HL-60 (cell line): Measurements from ENCODE around the gene ZMPSTE24.

Experiments used
- CTCF ChIP-seq: IDR thresholded peaks from one replicate; pipeline ENCODE4 v1.5.1; 2011; ENCODE audit warnings: low read length, control low read depth, inconsistent platforms; ENCODE audit not compliant: insufficient read depth
- GABPA ChIP-seq: IDR thresholded peaks from 2 replicates; pipeline ENCODE4 v1.6.1; 2012; ENCODE audit warnings: low read depth
- POLR2AphosphoS5 ChIP-seq: IDR thresholded peaks from 2 replicates; pipeline ENCODE4 v1.6.1; 2012; ENCODE audit warnings: low read depth
- TF ChIP-seq, protein P1 (sequence below): IDR thresholded peaks from 2 replicates; pipeline ENCODE4 v1.6.1; 2012; ENCODE audit warnings: low read depth; ENCODE audit not compliant: insufficient replicate concordance

- TF ChIP-seq POLR2AphosphoS5 (no peak), CTCF (no peak), GABPA (no peak)
- TF ChIP-seq, protein P1, sequence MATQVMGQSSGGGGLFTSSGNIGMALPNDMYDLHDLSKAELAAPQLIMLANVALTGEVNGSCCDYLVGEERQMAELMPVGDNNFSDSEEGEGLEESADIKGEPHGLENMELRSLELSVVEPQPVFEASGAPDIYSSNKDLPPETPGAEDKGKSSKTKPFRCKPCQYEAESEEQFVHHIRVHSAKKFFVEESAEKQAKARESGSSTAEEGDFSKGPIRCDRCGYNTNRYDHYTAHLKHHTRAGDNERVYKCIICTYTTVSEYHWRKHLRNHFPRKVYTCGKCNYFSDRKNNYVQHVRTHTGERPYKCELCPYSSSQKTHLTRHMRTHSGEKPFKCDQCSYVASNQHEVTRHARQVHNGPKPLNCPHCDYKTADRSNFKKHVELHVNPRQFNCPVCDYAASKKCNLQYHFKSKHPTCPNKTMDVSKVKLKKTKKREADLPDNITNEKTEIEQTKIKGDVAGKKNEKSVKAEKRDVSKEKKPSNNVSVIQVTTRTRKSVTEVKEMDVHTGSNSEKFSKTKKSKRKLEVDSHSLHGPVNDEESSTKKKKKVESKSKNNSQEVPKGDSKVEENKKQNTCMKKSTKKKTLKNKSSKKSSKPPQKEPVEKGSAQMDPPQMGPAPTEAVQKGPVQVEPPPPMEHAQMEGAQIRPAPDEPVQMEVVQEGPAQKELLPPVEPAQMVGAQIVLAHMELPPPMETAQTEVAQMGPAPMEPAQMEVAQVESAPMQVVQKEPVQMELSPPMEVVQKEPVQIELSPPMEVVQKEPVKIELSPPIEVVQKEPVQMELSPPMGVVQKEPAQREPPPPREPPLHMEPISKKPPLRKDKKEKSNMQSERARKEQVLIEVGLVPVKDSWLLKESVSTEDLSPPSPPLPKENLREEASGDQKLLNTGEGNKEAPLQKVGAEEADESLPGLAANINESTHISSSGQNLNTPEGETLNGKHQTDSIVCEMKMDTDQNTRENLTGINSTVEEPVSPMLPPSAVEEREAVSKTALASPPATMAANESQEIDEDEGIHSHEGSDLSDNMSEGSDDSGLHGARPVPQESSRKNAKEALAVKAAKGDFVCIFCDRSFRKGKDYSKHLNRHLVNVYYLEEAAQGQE: no peak
Measured at GRCh38 chr1:40318476-40318875, 60.4 kb downstream of the ZMPSTE24 start.
